22Rv1 (cell line): ENCODE results near the gene NDOR1.

Experiments used
- H3K27ac ChIP-seq: fragments of 450-650 bp; 2 replicates; pipeline ENCODE4 v1.5.1; 2017
- CTCF ChIP-seq: fragments of 450-650 bp; IDR thresholded peaks from 2 replicates; pipeline ENCODE4 v1.5.1; 2017; ENCODE audit warnings: mild to moderate bottlenecking
- ZFX ChIP-seq: fragments of 450-650 bp; IDR thresholded peaks from 2 replicates; pipeline ENCODE4 v1.6.1; 2017; ENCODE audit warnings: antibody characterized with exemption, borderline replicate concordance

The NDOR1 gene

GRCh38 chr9:137234055-137234697, 28.7 kb downstream of the NDOR1 start:
- TF ChIP-seq ZFX = no peak
- no peak for TF ChIP-seq CTCF

GRCh38 chr9:137234758-137235423, 29.4 kb downstream of the NDOR1 start:
- TF ChIP-seq ZFX = no peak
- no peak for TF ChIP-seq CTCF
- H3K27ac ChIP-seq = no peak overlapping the region

More at GRCh38 chr9:137234055-137234697, 28.7 kb downstream of the NDOR1 start:
- no peak overlapping the region for H3K27ac ChIP-seq

- peak overlapping the region; percentile 97 for H3K27ac ChIP-seq
- TF ChIP-seq CTCF (no peak), ZFX (no peak)
Observed at GRCh38 chr9:137235424-137236237, 30.1 kb downstream of the NDOR1 start.

- peak overlapping the region; percentile 97 for H3K27ac ChIP-seq
- peak; percentile 99 for TF ChIP-seq CTCF
- TF ChIP-seq ZFX = no peak
Observed at GRCh38 chr9:137236238-137236935, 30.9 kb downstream of the NDOR1 start.

- no peak for TF ChIP-seq CTCF
- no peak for TF ChIP-seq ZFX
- peak overlapping the region; percentile 97 for H3K27ac ChIP-seq
Observed at GRCh38 chr9:137236936-137237421, 31.5 kb downstream of the NDOR1 start.

- peak overlapping the region; percentile 97 for H3K27ac ChIP-seq
- TF ChIP-seq CTCF = no peak
- TF ChIP-seq ZFX = no peak
Observed at GRCh38 chr9:137237759-137238726, 32.5 kb downstream of the NDOR1 start.

GRCh38 chr9:137239541-137240200, 34.2 kb downstream of the NDOR1 start:
- H3K27ac ChIP-seq = peak overlapping the region; percentile 97
